HFFc6 (cell line): ENCODE measurements around the gene FRMD4A. TPM values are rescaled to one million over a fixed set of nuclear protein-coding genes. Genes with fewer than 3 reads are reported as not detected.

Experiments used
- DNase-seq: peaks from one replicate; pipeline ENCODE4 v3.0.0-alpha.2; 2018
- H3K27ac Mint-ChIP-seq: 2 replicates; pipeline ENCODE4 v1.8.0; 2020; ENCODE audit warnings: mild to moderate bottlenecking, mixed read lengths
- H3K27me3 Mint-ChIP-seq: 2 replicates; pipeline ENCODE4 v1.8.0; 2021; ENCODE audit warnings: mild to moderate bottlenecking, moderate library complexity, mixed read lengths; ENCODE audit not compliant: insufficient read depth
- H3K36me3 Mint-ChIP-seq: 2 replicates; pipeline ENCODE4 v1.8.0; 2021; ENCODE audit warnings: low read depth, mixed read lengths
- H3K4me1 Mint-ChIP-seq: 2 replicates; pipeline ENCODE4 v1.8.0; 2020; ENCODE audit warnings: low read depth, mixed read lengths
- H3K4me3 Mint-ChIP-seq: 2 replicates; pipeline ENCODE4 v1.8.0; 2020; ENCODE audit warnings: mild to moderate bottlenecking, moderate library complexity, mixed read lengths
- H3K9me3 Mint-ChIP-seq: 2 replicates; pipeline ENCODE4 v1.8.0; 2020; ENCODE audit warnings: mild to moderate bottlenecking, mixed read lengths
- total RNA-seq, 6 experiments: library from RNA; stranded (reverse); fragmentation: NEBNext Ultra II Directional; extraction: Animal tissue kit (Norgen Biotek cat#: 25700); gene quantifications; 2 replicates in 1 of 6; 3 replicates in 5 of 6; pipeline ENCODE4 v1.2.3, GENCODE V29; 2021
- TF ChIP-seq, protein P1 (sequence below): fragments of 200-600 bp; sonication (generic); IDR thresholded peaks from 2 replicates; pipeline ENCODE4 v1.5.0; 2021; ENCODE audit warnings: antibody characterized with exemption, mild to moderate bottlenecking

The FRMD4A gene
- total RNA-seq, 6 experiments from 2014 or later: 76.7 to 117 (median 92.3) TPM

DNA sequence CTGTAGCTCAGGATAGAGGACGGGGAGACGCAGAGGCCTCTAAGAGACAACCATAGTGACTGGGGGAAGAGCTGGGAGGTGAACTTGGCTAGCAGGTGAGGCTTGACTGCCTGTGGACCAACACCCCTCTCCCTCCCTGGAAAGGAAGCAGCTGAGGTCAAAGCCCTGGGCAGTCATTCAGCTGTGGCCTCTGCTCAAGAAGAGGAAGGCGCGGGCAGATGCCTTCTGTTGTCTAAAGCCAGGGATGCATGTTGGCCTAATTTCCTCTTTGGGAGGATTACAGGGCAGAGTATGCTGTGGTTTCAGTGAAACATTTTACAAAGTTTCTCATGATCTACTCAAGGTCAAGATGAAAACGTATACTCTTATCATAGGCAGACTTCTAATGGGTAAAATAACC is 416.8 kb downstream of the FRMD4A start:
- no peaks in the 10 kb centered on the region for H3K9me3 Mint-ChIP-seq
- TF ChIP-seq, protein P1, sequence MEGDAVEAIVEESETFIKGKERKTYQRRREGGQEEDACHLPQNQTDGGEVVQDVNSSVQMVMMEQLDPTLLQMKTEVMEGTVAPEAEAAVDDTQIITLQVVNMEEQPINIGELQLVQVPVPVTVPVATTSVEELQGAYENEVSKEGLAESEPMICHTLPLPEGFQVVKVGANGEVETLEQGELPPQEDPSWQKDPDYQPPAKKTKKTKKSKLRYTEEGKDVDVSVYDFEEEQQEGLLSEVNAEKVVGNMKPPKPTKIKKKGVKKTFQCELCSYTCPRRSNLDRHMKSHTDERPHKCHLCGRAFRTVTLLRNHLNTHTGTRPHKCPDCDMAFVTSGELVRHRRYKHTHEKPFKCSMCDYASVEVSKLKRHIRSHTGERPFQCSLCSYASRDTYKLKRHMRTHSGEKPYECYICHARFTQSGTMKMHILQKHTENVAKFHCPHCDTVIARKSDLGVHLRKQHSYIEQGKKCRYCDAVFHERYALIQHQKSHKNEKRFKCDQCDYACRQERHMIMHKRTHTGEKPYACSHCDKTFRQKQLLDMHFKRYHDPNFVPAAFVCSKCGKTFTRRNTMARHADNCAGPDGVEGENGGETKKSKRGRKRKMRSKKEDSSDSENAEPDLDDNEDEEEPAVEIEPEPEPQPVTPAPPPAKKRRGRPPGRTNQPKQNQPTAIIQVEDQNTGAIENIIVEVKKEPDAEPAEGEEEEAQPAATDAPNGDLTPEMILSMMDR: no peak
- no peak overlapping the region for H3K27ac Mint-ChIP-seq
- H3K4me1 Mint-ChIP-seq: peaks cover 26% of the 10 kb centered on the region
- H3K27me3 Mint-ChIP-seq: no peaks in the 10 kb centered on the region
- H3K4me3 Mint-ChIP-seq: no peak overlapping the region
- peaks cover 15% of the 10 kb centered on the region for H3K36me3 Mint-ChIP-seq
- no peak for DNase-seq

DNA sequence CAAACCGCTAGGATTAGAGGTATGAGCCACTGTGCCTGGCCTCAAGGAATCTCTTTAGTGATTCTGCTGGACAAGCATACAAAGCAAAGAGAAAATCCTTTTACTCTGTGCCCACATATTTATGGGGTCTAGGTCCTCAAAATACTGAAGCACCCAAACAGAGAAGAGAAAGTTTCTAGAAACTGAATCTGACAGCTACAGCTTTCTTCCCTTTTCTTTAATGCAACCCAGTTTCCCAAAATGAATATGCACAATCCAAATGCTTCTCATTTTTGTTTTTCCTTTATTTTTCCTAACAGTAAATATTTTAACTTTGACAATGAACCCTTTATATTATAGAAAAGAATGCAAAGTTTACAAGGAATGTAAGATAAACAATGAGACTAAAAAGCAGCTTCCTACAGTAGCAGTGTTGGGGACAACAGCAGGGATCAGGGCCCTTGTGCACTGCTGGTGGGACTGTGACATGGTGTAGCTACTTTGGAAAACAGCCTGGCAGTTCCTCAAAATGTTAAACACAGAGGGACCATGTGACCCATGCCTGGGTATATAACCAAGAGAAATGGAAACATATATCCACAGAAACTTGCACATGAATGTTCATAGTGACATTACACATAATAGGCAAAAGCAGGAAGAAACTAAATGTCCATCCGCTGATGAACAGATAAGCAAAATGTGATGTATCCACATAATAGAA is 418.8 kb downstream of the FRMD4A start:
- no peak for DNase-seq
- no peak overlapping the region for H3K27ac Mint-ChIP-seq
- no peak overlapping the region for H3K4me3 Mint-ChIP-seq
- peaks cover 15% of the 10 kb centered on the region for H3K36me3 Mint-ChIP-seq
- TF ChIP-seq, protein P1: no peak
- H3K4me1 Mint-ChIP-seq: peaks cover 16% of the 10 kb centered on the region
- H3K9me3 Mint-ChIP-seq: no peaks in the 10 kb centered on the region
- H3K27me3 Mint-ChIP-seq: no peaks in the 10 kb centered on the region

DNA sequence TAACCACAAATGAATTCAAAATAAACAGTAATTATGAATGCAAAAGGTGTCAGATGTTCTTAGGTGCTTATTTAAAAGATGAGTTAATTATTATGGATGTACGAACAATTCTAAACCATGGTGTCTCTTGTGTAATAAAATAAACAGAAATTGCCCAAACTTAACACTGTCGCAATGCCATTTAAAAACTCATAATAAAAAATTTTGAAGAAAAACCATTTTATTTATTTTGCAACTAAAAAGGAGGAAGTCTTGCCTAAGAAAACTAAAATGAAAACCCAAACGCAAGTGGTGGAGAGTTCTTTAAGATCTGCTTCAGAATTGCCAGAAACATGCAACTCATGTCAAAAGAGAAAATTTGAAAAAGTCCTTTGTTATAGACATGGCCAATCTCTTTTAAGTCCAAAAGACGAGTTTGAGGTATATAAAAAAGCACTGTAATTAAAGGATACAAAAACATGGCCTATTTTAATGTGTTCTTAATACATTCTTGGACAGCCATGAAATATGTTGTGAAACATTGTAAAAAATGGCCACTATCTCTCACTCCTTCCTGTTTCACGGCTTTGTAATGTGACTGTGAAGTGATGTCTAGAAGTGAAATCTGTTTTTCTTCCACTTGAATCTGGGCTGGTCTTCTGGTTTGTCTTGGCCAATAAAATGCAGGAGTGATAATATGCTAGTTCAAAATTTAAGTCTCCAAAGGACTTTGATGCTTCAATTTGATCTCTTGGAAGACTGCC is 421.0 kb downstream of the FRMD4A start:
- Mint-ChIP-seq H3K27ac (no peak overlapping the region), H3K4me1 (peaks cover 16% of the 10 kb centered on the region)
- DNase-seq: no peak

DNA sequence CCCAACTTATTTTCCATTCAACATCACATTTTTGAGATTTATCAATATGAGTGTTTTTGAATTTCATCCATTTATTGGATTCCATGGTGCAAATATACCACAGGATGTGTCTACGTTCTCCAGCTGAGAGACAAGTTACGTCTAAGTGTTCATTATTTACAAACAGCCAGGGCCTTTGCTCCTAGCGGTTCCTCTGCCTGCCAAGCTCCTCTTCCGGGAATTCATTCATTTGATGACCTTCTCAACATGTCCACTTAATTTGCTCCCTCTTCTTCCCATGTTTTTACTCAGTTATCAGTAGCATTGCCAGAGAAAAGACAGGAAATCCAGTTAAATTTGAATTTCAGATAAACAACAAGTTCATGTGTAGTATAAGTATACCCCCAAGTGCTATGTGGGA is 422.2 kb downstream of the FRMD4A start:
- Mint-ChIP-seq H3K4me1 (peaks cover 16% of the 10 kb centered on the region), H3K27me3 (no peaks in the 10 kb centered on the region; the same call in 1 of the 2 replicates), H3K27ac (no peak overlapping the region), H3K9me3 (no peaks in the 10 kb centered on the region), H3K36me3 (peaks cover 10% of the 10 kb centered on the region; the same call in 1 of the 2 replicates), H3K4me3 (no peak overlapping the region)
- TF ChIP-seq, protein P1: no peak
- no peak for DNase-seq

More for the DNA sequence above, 421.0 kb downstream of the FRMD4A start:
- Mint-ChIP-seq H3K4me3 (no peak overlapping the region), H3K9me3 (no peaks in the 10 kb centered on the region), H3K27me3 (no peaks in the 10 kb centered on the region; the same call in 1 of the 2 replicates), H3K36me3 (peaks cover 10% of the 10 kb centered on the region; the same call in 1 of the 2 replicates)
- TF ChIP-seq, protein P1: no peak

DNA sequence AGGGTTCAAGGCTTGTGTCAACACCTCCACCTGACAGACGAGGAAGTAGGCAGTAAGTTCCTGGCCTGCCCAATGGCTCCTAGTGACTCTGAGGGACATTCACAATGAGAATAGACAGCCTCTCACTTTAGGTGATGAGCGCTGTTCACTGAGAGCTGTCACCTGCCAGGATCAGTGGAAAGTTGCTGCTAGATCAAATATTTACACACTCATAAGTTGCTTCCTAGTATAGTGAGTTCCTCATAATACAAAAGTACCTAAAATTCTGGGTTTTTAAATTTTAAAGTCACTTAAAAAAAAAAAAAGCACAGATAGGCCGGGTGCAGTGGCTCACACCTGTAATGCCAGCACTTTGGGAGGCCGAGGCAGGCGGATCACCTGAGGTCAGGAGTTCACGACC is 423.2 kb downstream of the FRMD4A start:
- Mint-ChIP-seq H3K9me3 (no peaks in the 10 kb centered on the region), H3K4me1 (peaks cover 16% of the 10 kb centered on the region), H3K27ac (no peak overlapping the region), H3K27me3 (no peaks in the 10 kb centered on the region; the same call in 1 of the 2 replicates), H3K4me3 (no peak overlapping the region), H3K36me3 (peaks cover 13% of the 10 kb centered on the region; the same call in 1 of the 2 replicates)
- TF ChIP-seq, protein P1: no peak
- no peak for DNase-seq
